RPMI7951 (cell line): Measurements from ENCODE around the gene IL2RG. TPM values are rescaled to one million over a fixed set of nuclear protein-coding genes. Genes with fewer than 3 reads are reported as not detected.
A peak's percentile ranks its signal among the peaks of the same experiment; 100 is the strongest.

ENCODE experiments used
- DNase-seq: peaks from one replicate; pipeline ENCODE4 v3.0.0-alpha.2; 2012; ENCODE audit warnings: low read depth
- total RNA-seq: library from RNA; depleted of rRNA; stranded (reverse); fragments of >200 nt; shearing (Covaris generic); gene quantifications from 2 replicates; pipeline ENCODE4 v1.2.3, GENCODE V29; 2014; rRNA removed

The IL2RG gene
- total RNA-seq, 1 experiment from 2014 or later = not detected

DNA sequence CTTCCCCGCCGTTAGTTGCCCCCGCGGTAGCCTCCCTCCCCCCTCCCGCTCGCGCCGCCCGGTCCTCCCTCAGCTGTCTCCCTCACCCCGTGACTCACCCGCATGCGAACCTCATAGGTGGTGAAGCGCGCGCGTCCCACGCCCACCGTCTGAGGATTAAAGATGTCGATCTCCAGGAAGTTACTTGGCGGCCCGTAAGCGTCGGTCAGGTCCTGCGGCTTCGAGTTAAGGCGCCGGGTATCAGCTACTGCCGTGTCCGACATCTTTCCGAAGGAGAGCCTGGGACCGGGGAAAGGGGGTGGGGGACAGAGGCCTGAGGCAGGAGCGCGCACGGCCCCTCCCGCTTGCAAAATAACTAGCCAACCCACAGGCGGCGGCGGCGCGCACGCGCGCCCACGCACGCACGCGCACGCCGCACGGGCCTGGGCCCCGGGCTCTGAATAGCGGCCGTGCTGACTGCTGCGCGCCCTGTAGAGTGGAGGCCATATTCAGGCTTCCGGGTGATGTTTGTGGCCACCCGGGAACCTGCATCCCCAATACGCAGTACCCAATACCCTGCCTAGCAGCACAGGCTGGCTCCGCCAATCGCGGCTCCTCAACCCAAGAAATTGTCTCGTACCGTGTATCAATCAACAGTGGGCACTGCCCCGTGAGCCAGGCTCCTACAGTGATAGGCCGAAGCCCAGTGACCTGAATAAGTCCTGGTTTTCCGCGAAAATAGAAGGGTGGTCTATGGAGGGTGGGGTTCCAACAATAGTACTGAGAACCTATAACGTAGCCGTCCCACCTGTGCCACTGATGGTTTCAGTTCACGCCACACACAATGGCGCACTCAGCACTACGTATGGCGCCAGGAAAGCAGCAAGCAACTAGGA is 43.1 kb downstream of the IL2RG start, which contains the start of gene SNX12:
Gene SNX12 (minus strand): TSS at position 291 of the 875 bp plus-strand sequence. CDS start 28 bp downstream, at position 263.
- DNase-seq = peak; percentile 97

DNA sequence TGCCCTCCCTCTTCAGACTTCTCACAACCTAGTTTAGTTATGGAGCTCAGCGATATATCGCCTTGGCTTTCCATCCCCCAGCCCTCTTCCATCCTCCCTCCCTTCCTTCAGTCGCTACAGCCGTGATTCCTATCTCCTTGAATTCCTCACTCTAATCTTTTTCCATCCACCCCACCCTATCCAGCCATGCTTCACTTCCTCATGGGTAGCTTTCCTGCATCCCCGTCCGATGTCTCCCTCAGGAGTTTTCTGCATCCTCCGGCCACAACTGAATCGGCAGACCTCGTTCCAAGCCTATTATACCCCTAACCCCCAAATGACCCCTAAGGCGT is 43.7 kb downstream of the IL2RG start:
- DNase-seq = no peak

GRCh38 chrX:71067089-71067488 is 44.3 kb downstream of the IL2RG start:
- DNase-seq = no peak

GRCh38 chrX:71060127-71060526 is 51.2 kb downstream of the IL2RG start:
- no peak for DNase-seq

DNA sequence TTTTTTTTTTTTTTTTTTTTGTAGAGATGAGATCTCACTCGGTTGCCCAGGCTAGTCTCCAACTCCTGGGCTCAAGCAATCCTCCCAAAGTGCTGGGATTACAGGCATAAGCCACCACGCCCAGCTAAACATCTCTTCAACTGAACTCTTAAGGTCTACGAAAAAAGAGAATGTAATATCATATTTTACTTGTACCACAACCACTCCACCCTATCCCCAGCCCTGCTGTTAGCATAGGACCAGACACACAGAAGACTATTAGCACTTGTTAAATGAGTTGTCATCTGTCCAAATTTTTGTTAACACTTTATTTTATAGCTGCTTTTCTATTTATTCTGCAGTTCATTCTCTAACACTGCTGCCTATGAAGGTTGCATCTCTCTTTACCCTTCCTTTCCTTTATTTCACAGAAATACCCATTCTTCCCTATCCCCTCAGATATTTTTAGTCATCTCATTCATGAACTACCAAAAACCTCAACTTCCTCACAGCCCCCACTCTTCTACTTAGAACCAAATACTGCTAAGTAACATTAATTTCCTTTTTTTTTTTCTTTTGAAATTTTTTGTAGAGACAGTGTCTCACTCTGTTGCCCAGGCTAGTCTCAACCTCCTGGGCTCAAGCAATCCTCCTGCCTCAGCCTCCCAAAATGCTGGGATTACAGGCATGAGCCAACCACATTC is 53.4 kb downstream of the IL2RG start:
- no peak for DNase-seq

Other genes with a start within 250 kb of the IL2RG start
- 0.36 and 0.88 TPM in 2 replicates for gene TEX11, start 202.9 kb downstream of the IL2RG start, total RNA-seq
- gene SLC7A3, start 180.5 kb downstream of the IL2RG start, total RNA-seq = not detected in 2 replicates
- 75.6 and 86.4 TPM in 2 replicates for gene SNX12, start 43.2 kb downstream of the IL2RG start, total RNA-seq
- gene FOXO4, start 15.7 kb downstream of the IL2RG start, total RNA-seq = 4.2 and 4.3 TPM in 2 replicates
- not detected in 2 replicates for gene CXorf65, start 4.8 kb downstream of the IL2RG start, total RNA-seq
- 19.3 and 35.1 TPM in 2 replicates for gene MED12, start 7.0 kb upstream of the IL2RG start, total RNA-seq
- under 0.01 and 0.10 TPM in 2 replicates for gene NLGN3, start 33.3 kb upstream of the IL2RG start, total RNA-seq
- not detected in 2 replicates for gene GJB1, start 111.6 kb upstream of the IL2RG start, total RNA-seq
- 19.7 and 23.2 TPM in 2 replicates for gene ZMYM3, start 142.6 kb upstream of the IL2RG start, total RNA-seq
- gene NONO, start 172.1 kb upstream of the IL2RG start, total RNA-seq = 487 and 489 TPM in 2 replicates
- 0.96 and 0.98 TPM in 2 replicates for gene ITGB1BP2, start 190.2 kb upstream of the IL2RG start, total RNA-seq